GM21529 (cell line): ENCODE measurements around the gene CAPN15.

Experiments
- ATAC-seq: cut with Tn5 transposase; IDR thresholded peaks from one replicate; pipeline ENCODE4 v1.9.1; 2021; ENCODE audit not compliant: unreplicated experiment

CAPN15 gene

GRCh38 chr16:525123-525519, 2.4 kb upstream of the CAPN15 start:
- ATAC-seq, result no peak

DNA sequence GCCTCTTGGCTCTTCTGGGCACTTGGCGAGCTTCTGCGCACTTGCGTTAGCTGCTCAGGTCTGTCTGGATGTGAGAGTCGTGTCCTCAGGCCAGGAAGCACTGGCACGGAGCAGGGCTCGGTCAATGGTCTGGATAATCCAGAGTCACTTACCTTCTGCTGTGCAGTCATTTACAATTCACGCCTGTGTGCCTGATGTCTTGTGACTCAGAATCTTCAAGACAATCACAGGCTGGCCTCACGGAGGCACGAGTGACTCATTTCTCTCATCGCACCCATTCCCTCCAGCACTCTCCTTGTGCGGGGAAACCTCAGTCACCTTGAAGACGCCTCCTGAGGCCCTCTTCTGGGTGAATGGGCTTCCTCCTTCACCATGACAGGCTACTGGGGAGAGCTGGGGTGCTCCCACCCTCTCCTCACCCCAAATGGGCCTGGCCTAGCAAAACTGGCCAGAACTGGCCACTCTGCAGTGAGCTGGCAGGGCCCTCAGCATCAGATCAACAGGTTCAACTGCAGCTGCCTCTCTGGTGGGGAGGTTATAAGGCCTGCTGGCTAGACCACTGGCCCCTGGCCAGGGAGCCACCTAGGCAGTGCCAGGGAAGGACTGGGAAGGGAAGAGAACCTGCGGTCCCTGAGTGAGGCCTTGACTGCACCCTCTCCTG, 1.9 kb upstream of the CAPN15 start:
- no peak for ATAC-seq

DNA sequence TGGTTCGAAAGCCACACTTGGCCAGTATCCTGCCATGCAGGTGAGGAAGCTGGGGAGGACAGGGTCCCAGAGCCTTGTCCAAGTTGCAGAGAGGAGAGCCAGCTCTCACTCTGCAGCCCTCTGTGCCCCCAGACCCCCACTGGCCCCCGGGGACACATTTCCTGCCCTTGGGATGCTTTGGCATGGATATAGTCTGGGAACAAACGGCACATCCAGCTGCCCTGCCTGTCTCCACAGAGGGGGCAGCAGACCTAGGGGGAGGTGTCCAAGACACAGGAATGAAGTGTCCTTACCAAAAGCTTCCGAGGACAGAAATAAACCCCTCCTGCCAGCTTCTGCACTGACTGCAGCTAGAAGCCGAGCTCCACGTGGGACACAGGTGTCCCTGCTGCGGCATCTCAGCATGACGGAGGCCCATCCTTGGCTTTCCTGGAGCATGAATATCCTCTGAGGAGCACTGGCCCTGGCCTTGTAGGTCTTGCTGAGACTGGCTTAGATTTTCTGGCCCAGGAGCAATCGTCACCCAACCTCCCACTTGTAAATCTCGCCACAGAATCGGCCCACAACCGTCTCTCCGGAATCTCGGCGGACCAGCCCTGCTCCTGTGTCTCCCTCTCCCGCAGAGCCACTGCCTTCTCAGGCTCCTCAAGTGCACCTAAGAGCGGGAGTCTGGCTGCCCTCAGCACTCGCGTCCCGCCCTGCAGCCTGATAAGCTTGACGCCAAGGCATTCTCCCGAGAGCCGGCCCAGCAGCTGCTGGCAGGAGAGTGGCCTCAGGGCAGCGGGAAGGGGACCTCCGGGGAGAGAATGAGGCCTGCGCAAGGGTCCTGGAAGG, 1.1 kb upstream of the CAPN15 start:
- no peak for ATAC-seq

GRCh38 chr16:528111-529011, 849 bp downstream of the CAPN15 start:
- peak; percentile 8 for ATAC-seq

DNA sequence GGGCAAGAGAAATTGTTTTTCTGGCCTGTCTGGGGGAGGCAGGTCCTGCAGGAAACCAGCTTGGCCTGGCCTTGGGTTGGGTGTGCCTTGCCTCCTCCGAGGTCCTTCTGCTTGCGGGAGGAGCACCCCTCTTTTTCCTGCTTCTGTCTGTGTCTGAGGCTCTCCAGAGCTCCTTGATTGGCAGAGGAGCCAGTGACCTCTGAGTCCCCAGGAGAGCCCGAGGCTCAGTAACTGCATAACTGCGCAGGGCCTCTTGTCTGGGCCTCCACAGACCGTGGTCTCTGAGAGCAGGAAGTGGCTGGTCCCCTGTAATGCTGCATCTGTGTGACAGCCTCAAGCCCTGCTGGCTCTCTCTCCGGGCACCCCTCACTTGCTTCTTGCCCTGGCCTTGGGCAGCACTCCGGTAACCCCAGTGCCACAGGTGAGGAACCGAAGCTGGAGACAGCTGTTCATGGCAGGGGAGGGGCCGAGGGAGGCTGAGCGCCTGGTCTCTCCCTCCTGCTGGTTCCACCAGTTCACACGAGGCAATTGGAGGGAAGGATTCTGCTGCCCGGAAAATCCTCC, 1.6 kb downstream of the CAPN15 start:
- no peak for ATAC-seq

- ATAC-seq, result no peak
These were observed 2.8 kb downstream of the CAPN15 start for GRCh38 chr16:530111-530817.

- no peak for ATAC-seq
These were observed 4.1 kb downstream of the CAPN15 start for GRCh38 chr16:531494-532125.

GRCh38 chr16:533391-534123, 6.0 kb downstream of the CAPN15 start:
- ATAC-seq, result no peak

DNA sequence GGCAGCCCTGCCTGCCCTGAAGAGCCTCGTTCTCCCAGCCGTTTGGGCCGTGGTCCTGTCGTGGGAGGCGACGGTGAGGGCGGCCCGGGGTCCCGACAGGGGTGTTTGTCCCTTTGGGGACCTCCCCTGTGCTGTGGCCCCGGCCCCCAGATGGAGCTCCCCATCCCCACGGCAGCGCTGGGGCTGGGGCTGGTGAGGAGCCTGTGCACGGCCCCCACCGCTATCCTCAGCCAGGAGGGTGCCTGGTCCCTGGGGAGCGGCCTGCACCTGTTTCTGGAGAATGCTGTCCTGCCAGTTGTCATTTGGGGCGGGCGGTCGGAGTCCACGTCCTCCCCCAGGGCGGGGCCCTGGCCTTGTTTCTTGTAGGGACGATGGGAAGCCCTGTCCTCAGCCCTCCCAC, 6.6 kb downstream of the CAPN15 start:
- no peak for ATAC-seq

GRCh38 chr16:534856-535445, 7.4 kb downstream of the CAPN15 start:
- no peak for ATAC-seq

- ATAC-seq, result no peak
These were observed 8.2 kb downstream of the CAPN15 start for GRCh38 chr16:535446-536405.

DNA sequence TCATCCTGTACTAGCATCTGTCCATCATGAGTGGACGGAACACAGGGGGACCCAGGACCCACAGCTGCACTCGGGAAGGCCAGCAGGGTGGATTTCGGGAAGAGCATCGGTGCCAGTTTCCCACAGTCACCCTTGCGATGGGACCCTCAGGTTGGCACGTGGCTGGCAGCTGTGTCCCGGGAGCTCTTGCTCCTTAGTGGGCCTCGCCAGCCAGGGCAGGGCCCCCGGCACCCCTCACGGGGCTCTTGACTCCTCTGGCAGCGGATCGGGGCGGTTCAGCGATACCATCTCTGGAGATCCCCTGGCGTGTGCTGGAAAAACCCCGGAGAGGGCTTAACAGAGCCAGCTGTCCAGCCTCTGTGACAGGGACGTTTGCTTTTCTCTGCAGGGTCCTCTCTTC, 9.2 kb downstream of the CAPN15 start:
- ATAC-seq, result no peak

GRCh38 chr16:537415-538335, 10.2 kb downstream of the CAPN15 start:
- ATAC-seq, result no peak

GRCh38 chr16:539901-540530, 12.5 kb downstream of the CAPN15 start:
- no peak for ATAC-seq

DNA sequence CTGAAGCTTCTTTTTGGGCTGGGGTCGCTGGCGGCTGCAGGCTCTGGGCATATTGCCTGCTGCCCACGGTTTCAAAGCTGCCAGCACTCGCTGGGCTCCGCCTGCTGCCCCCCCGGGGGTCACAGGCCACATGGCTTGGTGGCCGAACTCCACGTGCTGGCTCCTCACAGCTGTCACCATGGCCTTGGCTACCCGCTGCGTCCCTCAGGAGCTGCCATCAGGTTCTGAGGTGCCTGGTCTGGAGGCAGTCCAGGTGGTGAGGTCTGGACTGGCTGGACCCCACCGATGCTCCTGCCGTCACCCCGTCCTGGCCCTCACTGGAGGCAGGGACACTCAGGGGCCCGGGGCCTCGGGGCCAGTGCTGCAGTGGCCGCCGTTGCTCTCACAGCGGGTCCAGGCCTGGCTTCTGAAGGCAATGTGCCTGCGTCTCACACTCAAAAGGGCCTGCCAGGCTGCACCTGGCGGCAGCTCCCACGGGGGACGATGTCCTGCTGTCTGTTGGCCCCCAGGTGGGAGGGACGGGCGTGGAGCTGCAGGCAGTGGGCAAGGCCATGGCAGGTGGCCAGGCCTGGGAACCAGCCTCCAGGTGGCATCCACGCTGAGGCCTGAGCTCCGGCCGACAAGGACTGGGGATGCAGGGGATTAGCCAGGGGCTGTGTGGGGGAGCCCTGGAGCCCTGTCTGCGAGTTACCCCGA, 13.3 kb downstream of the CAPN15 start:
- ATAC-seq, result no peak
